Body of pancreas (tissue), 4 donors: ENCODE results near the gene ZNF668. TPM values are rescaled to one million over a fixed set of nuclear protein-coding genes. Genes with fewer than 3 reads are reported as not detected.
A peak's percentile ranks its signal among the peaks of the same experiment; 100 is the strongest.

Source experiments
- ATAC-seq: fragments of 150-250 bp; one replicate; pipeline ENCODE4 v1.9.1; 2016
- DNase-seq, 4 donors: peaks; one replicate each; pipeline ENCODE4 v3.0.0-alpha.2; 2019
- H3K27ac ChIP-seq, 4 donors: fragments of 200-600 bp; sonication (generic); 1 replicate in 3 of 4; 2 replicates in 1 of 4; pipeline versions ENCODE4 v1.5.1 to v1.6.1; 2016 to 2019; ENCODE audit warnings: mild to moderate bottlenecking in 1 of 4, mixed read lengths in 1 of 4, moderate library complexity in 1 of 4
- H3K27me3 ChIP-seq, 2 donors: fragments of 200-600 bp; sonication (generic); one replicate each; pipeline ENCODE4 v1.6.0; 2016; ENCODE audit warnings: mild to moderate bottlenecking in 1 of 2
- H3K36me3 ChIP-seq, 2 donors: fragments of 200-600 bp; sonication (generic); replicated peaks in 1 of 2; 2 replicates each; pipeline ENCODE4 v1.5.1; 2016; ENCODE audit warnings: low read depth in 2 of 2; ENCODE audit not compliant: insufficient read depth in 1 of 2
- H3K4me1 ChIP-seq: fragments of 200-600 bp; sonication (generic); one replicate; pipeline ENCODE4 v1.6.0; 2016
- H3K4me3 ChIP-seq, 2 donors: fragments of 200-600 bp; sonication (generic); 1 replicate in 1 of 2; 2 replicates in 1 of 2; pipeline ENCODE4 v1.5.1; 2016 to 2019
- H3K9me3 ChIP-seq, 3 donors: fragments of 200-600 bp; sonication (generic); 1 replicate in 2 of 3; 2 replicates in 1 of 3; pipeline ENCODE4 v1.5.1; 2016
- POLR2A ChIP-seq, 3 donors: fragments of 450-650 bp; IDR thresholded peaks; one replicate each; pipeline ENCODE4 v1.6.1; 2016; ENCODE audit warnings: antibody characterized with exemption in 3 of 3, mild to moderate bottlenecking in 2 of 3
- WGBS, 2 donors: methylation state at CpG; one replicate each; pipeline ENCODE4 v1.1.5; 2017; 5-methylcytosine and 5-hydroxymethylcytosine counted together
- intact Hi-C: fragments of 100-400 bp; cut with DNase I; formaldehyde crosslinking; loops from one replicate; pipeline ENCODE4 v1.15.1; 2023
- total RNA-seq, 2 donors: library from RNA; depleted of rRNA; stranded (reverse); fragments of >200 nt; gene quantifications; one replicate each; pipeline ENCODE4 v1.1.0, GENCODE V29; 2016
- TF ChIP-seq, protein P1 (sequence below), 7 experiments: fragments of 450-650 bp in 4 of 7; fragments of 200-600 bp in 3 of 7; sonication (generic) in 3 of 7; IDR thresholded peaks; one replicate each; pipeline ENCODE4 v1.5.1; 2016 to 2019; ENCODE audit warnings: antibody characterized with exemption in 7 of 7

The ZNF668 gene
- total RNA-seq, 2 donors from 2014 or later: 2.9 to 15.2 TPM

DNA sequence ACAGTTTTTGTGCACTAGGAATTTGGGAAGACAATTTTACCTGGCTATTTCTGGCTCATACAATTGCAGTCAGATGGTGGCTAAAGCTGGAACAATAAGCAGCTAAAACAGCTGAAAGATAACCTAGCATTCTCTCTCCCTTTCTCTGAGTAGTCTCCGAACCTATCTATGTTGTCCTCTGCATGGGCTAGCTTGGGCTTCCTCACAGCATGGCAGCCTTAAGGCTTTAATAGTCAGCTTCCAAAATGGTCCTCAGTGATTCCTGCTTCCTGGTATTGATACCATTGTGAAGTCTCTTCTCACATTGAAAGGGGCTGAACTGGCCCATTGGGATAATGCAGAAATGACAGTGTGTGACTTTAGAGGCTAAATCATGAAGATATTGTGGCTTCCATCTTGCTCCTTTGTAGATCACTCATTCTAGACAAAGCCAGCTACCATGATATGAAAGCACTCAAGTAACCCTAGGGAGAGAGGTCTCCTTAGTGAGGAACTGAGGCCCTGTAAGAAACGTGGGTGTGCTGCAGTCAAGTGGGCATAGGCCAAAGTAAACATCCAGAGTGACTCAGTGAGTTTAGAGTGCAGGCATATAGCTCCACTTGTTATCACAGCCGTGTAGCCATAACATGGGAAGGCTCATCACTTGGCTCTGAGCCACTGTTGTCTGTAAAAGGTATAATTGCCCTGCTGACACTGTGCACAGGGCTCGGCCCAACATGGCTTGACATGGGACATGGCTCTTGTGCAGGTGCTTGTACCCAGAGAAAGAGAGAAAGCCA is 26.0 kb upstream of the ZNF668 start:
- H3K4me1 ChIP-seq: peaks cover 9% of the 10 kb centered on the region
- H3K4me3 ChIP-seq: no peak overlapping the region
- no peaks in the 10 kb centered on the region for H3K36me3 ChIP-seq
- H3K27me3 ChIP-seq: no peaks in the 10 kb centered on the region
- no peaks in the 10 kb centered on the region for H3K9me3 ChIP-seq
- DNase-seq (no peak), ATAC-seq (no peak)
- TF ChIP-seq, protein P1, sequence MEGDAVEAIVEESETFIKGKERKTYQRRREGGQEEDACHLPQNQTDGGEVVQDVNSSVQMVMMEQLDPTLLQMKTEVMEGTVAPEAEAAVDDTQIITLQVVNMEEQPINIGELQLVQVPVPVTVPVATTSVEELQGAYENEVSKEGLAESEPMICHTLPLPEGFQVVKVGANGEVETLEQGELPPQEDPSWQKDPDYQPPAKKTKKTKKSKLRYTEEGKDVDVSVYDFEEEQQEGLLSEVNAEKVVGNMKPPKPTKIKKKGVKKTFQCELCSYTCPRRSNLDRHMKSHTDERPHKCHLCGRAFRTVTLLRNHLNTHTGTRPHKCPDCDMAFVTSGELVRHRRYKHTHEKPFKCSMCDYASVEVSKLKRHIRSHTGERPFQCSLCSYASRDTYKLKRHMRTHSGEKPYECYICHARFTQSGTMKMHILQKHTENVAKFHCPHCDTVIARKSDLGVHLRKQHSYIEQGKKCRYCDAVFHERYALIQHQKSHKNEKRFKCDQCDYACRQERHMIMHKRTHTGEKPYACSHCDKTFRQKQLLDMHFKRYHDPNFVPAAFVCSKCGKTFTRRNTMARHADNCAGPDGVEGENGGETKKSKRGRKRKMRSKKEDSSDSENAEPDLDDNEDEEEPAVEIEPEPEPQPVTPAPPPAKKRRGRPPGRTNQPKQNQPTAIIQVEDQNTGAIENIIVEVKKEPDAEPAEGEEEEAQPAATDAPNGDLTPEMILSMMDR (IDR thresholded peaks at IDR 0.05): no peak
- no peak for TF ChIP-seq POLR2A (IDR thresholded peaks at IDR 0.05)
- intact Hi-C loops: loop anchor here (5.0 kb wide), 1 partner anchor 47 kb away; no protein-coding TSS in a partner anchor
- WGBS, 2 donors: 60 to 100% methylated on average over 2 to 4 of the region's 4 CpGs
- no peak overlapping the region for H3K27ac ChIP-seq

DNA sequence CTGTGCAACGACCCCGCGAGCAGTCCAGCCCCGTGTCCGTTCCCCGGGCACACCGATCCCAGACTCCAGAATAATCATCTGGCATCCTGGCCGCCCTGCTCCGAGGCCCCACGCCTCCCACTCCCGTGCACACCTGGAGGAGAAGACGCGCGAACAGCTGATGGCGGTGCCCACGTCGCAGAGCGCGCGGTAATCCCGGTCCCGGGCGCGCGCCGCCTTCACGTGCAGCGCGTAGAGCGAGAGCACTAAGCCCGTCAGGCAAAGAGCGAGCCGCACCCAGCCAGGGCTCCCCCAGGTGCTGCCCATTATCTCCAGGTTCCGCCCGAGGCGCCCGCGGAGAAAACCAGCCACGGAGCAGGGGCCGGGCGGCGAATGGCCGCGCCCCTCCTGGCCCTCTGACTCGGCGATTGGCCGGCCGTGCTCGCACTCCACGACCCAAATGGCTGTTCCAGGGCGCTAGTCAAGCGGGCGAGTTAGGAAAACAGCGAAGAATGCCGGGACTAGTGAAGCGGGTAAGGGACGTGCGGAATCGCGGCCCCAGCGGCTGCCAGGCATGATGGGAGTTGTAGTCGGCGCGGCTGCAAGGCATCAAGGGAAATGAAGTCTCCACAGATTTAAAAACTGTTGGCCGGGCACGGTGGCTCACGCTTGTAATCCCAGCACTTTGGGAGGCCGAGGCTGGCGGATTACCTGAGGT is 20.5 kb upstream of the ZNF668 start, which contains the start of gene VKORC1:
VKORC1 (minus strand) TSS at position 374 of the 697 bp plus-strand sequence; CDS start at position 306, 68 bp downstream.
- H3K27ac ChIP-seq: peak within 1 kb of the TSS; percentile 72 to 94 (median 91)
- no peaks in the 10 kb centered on the region for H3K27me3 ChIP-seq
- peaks cover 24% of the 10 kb centered on the region for H3K4me1 ChIP-seq
- H3K4me3 ChIP-seq: peak within 1 kb of the TSS; percentile 59 to 71
- ATAC-seq (peak; percentile 98), DNase-seq (peak; percentile 96 to 98 (median 96))
- TF ChIP-seq, protein P1 (IDR thresholded peaks at IDR 0.05): peak in 4 of 7 experiments; percentile 3 to 20 (median 14)
- peak; percentile 57 to 81 (median 81) for TF ChIP-seq POLR2A (IDR thresholded peaks at IDR 0.05)
- H3K36me3 ChIP-seq: peaks cover 0 to 2% of the 10 kb centered on the region in 2 donors
- 0% methylated on average over 5 to 67 of the region's 69 CpGs for WGBS, 2 donors
- intact Hi-C loops: no loop called here
- H3K9me3 ChIP-seq: no peaks in the 10 kb centered on the region

DNA sequence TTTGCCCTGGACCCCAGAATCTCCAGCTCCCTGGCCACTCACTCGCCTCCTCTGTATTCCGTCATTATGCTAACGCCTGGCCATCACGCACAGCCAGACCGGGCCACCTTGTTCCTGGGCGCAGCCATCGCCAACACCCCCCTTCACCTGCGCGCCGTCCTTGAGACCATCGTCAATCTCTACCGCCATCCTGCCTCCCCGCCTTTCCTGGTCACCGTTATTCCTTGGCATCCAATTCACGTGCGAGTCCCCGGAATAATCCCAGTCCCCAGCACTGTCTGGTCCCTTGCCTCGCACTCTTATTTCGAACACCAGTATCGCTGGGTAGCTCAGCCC is 20.0 kb upstream of the ZNF668 start:
- TF ChIP-seq, protein P1 (IDR thresholded peaks at IDR 0.05): no peak
- TF ChIP-seq POLR2A (IDR thresholded peaks at IDR 0.05): no peak
- peaks cover 24% of the 10 kb centered on the region for H3K4me1 ChIP-seq
- H3K4me3 ChIP-seq: peak overlapping the region; percentile 59 to 71
- peak in 3 of 4 donors; percentile 49 to 54 (median 50) for DNase-seq
- no peaks in the 10 kb centered on the region for H3K27me3 ChIP-seq
- 1 to 3% methylated on average over 17 to 20 of the region's 20 CpGs for WGBS, 2 donors
- ATAC-seq: peak; percentile 17
- H3K36me3 ChIP-seq: peaks cover 0 to 2% of the 10 kb centered on the region in 2 donors
- intact Hi-C loops: no loop called here
- H3K9me3 ChIP-seq: no peaks in the 10 kb centered on the region
- H3K27ac ChIP-seq: peak overlapping the region; percentile 72 to 94 (median 91)

DNA sequence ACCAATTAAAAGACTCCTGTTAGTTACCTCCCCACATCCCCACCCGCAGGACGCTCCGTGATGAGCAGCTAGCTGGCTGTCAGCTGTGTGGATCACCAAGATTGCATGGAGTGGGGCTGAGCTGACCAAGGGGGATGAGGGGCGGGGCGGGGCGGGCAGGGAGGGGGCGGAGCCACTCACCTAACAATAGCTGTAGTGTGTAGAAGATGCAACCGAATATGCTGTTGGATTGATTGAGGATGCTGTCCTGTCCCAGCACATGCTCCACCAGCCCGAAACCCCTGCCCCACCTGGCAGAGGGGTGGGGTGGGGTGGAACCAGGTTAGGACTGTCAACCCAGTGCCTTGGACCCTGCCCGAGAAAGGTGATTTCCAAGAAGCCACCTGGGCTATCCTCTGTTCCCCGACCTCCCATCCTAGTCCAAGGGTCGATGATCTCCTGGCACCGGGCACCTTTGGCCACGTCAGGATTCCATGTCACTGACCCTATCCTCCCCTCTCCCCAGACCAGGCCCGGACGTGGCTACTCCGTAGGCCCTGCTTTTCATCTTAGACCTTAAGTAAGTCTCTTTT is 19.2 kb upstream of the ZNF668 start:
- Histone ChIP-seq H3K4me1 (peaks cover 24% of the 10 kb centered on the region), H3K27me3 (no peaks in the 10 kb centered on the region), H3K4me3 (no peak overlapping the region), H3K9me3 (no peaks in the 10 kb centered on the region), H3K36me3 (peaks cover 0 to 2% of the 10 kb centered on the region in 2 donors), H3K27ac (no peak overlapping the region)
- WGBS, 2 donors: 44 to 50% methylated on average over 13 to 17 of the region's 17 CpGs
- DNase-seq (no peak), ATAC-seq (no peak)
- intact Hi-C loops: no loop called here
- TF ChIP-seq POLR2A (IDR thresholded peaks at IDR 0.05): no peak
- TF ChIP-seq, protein P1 (IDR thresholded peaks at IDR 0.05): no peak
